Mesendoderm (in vitro differentiated cells): Measurements from ENCODE around the gene PLXNB2.

Experiments used
- DNase-seq: peaks from one replicate; pipeline ENCODE4 v3.0.0; 2013
- H2AK5ac ChIP-seq: 2 replicates; pipeline ENCODE4 v1.6.1; 2013; ENCODE audit warnings: low read length, inconsistent platforms
- H2BK120ac ChIP-seq: 2 replicates; pipeline ENCODE4 v1.6.1; 2013; ENCODE audit warnings: low read depth, mild to moderate bottlenecking, low read length, moderate library complexity, mixed read lengths
- H2BK15ac ChIP-seq: replicated peaks from 2 replicates; pipeline ENCODE4 v1.6.1; 2013; ENCODE audit warnings: low read depth, mild to moderate bottlenecking, moderate library complexity
- H2BK5ac ChIP-seq: 2 replicates; pipeline ENCODE4 v1.6.1; 2013; ENCODE audit warnings: low read length, inconsistent platforms
- H3K18ac ChIP-seq: 2 replicates; pipeline ENCODE4 v1.6.1; 2013; ENCODE audit warnings: mild to moderate bottlenecking, low read length, mixed read lengths
- H3K23ac ChIP-seq: one replicate; pipeline ENCODE4 v1.6.1; 2013; ENCODE audit warnings: low read length
- H3K27ac ChIP-seq: 2 replicates; pipeline ENCODE4 v1.5.1; 2013; ENCODE audit warnings: low read depth, mild to moderate bottlenecking, inconsistent platforms, low read length, moderate library complexity
- H3K27me3 ChIP-seq: 2 replicates; pipeline ENCODE4 v1.6.1; 2013; ENCODE audit warnings: low read length, control low read depth, mild to moderate bottlenecking, inconsistent platforms; ENCODE audit not compliant: insufficient read depth, poor library complexity
- H3K36me3 ChIP-seq: 2 replicates; pipeline ENCODE4 v1.6.1; 2013; ENCODE audit warnings: low read length, inconsistent platforms; ENCODE audit not compliant: control insufficient read depth, insufficient read depth
- H3K4ac ChIP-seq: one replicate; pipeline ENCODE4 v1.6.1; 2013; ENCODE audit warnings: low read depth, mild to moderate bottlenecking, low read length, moderate library complexity
- H3K4me1 ChIP-seq: 2 replicates; pipeline ENCODE4 v1.6.1; 2013; ENCODE audit warnings: low read depth, low read length, inconsistent platforms; ENCODE audit not compliant: control insufficient read depth
- H3K4me2 ChIP-seq: 2 replicates; pipeline ENCODE4 v1.6.1; 2013; ENCODE audit warnings: low read length
- H3K4me3 ChIP-seq: 2 replicates; pipeline ENCODE4 v1.5.1; 2013; ENCODE audit warnings: mild to moderate bottlenecking, low read length
- H3K56ac ChIP-seq: one replicate; pipeline ENCODE4 v1.6.1; 2013; ENCODE audit warnings: low read length
- H3K79me1 ChIP-seq: 2 replicates; pipeline ENCODE4 v1.6.1; 2013; ENCODE audit warnings: low read length, inconsistent platforms
- H3K79me2 ChIP-seq: 2 replicates; pipeline ENCODE4 v1.6.1; 2013; ENCODE audit warnings: mild to moderate bottlenecking, low read length; ENCODE audit not compliant: control insufficient read depth, insufficient read depth
- H3K9ac ChIP-seq: 2 replicates; pipeline ENCODE4 v1.6.1; 2013; ENCODE audit warnings: low read length, inconsistent platforms
- H4K5ac ChIP-seq: one replicate; pipeline ENCODE4 v1.6.1; 2013; ENCODE audit warnings: low read length
- H4K8ac ChIP-seq: one replicate; pipeline ENCODE4 v1.6.1; 2013; ENCODE audit warnings: low read depth, mild to moderate bottlenecking, control low read depth, low read length, moderate library complexity
- WGBS: extraction: QIAGEN DNeasy Blood & Tissue Kit; methylation state at CpG from one replicate; pipeline ENCODE4 v1.1.7; 2013; ENCODE audit warnings: low lambda C conversion rate, missing lambda C conversion rate; ENCODE audit not compliant: insufficient coverage; ENCODE audit errors: extremely low coverage; 5-methylcytosine and 5-hydroxymethylcytosine counted together

The PLXNB2 gene

DNA sequence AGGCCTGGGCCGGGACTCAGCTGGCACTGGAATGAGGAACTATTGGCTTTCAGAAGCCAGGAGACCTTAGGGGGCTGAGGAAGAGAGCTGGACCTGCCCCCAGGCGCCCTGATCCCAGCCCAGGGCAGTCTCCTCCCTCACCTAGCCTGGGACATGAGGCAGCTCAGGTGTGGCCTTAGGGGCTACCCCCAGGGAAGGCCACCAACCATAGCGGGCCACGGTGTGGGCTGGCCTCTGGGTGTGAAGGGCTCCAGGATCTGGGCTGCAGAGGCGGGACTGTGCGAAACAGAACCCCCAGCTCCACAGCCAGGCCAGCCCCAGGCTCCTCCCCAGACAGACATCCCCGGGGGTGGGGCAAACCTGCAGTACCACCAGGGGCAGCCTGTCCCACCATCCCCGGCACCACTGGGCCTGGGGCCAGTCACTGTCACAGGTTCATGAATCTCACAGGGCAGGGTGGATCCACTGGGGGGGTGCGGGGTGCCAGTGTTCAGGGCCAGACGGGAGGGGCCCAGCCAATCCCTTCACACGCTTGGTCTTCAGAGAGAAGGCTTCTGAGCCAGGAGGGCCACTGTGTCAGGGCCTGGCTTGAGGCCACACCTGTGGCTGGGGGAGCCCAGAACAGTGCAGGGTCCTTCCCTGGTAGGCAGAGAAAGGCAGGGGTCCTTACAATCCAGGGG is 3.5 kb downstream of the PLXNB2 start:
- Histone ChIP-seq H3K27ac (no peak overlapping the region), H2BK5ac (no peak overlapping the region), H4K5ac (no peak overlapping the region), H2BK15ac (no peak overlapping the region), H3K18ac (no peak overlapping the region), H3K4ac (no peak overlapping the region), H2BK120ac (no peak overlapping the region), H3K4me1 (no peaks in the 10 kb centered on the region), H3K79me2 (no peaks in the 10 kb centered on the region), H3K56ac (no peak overlapping the region), H3K36me3 (no peaks in the 10 kb centered on the region), H2AK5ac (no peak overlapping the region), H3K27me3 (no peaks in the 10 kb centered on the region), H3K9ac (no peak overlapping the region), H3K4me3 (no peak overlapping the region), H4K8ac (no peak overlapping the region), H3K79me1 (peaks cover 3% of the 10 kb centered on the region), H3K23ac (no peak overlapping the region), H3K4me2 (no peak overlapping the region)
- peak; percentile 68 for DNase-seq
- no CpG with 5 or more reads among the region's 11 CpGs for WGBS

DNA sequence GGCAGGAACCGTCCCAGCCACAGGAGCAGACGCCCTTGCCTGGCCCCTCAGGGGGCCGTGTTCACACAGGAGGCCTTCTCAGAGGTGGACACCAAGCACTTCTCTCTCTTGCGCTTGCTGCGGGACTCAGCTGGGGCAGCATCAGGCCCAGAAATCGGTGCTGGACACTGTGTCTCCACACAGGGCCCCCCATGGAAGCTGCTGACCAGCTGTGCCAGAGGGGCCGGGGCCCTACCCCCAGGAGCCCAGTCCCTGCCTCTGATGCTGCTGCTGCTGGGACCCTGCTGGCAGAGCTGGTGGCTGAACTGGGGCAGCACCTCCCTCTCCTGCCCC is 4.0 kb downstream of the PLXNB2 start:
- Histone ChIP-seq H3K36me3 (no peaks in the 10 kb centered on the region), H2AK5ac (no peak overlapping the region), H3K23ac (no peak overlapping the region), H4K5ac (no peak overlapping the region), H3K4me3 (no peak overlapping the region), H3K4me2 (no peak overlapping the region), H3K79me2 (no peaks in the 10 kb centered on the region), H3K9ac (no peak overlapping the region), H3K79me1 (peaks cover 3% of the 10 kb centered on the region), H3K4ac (no peak overlapping the region), H3K27me3 (no peaks in the 10 kb centered on the region), H3K56ac (no peak overlapping the region), H3K18ac (no peak overlapping the region), H2BK120ac (no peak overlapping the region), H2BK15ac (no peak overlapping the region), H4K8ac (no peak overlapping the region), H3K4me1 (no peaks in the 10 kb centered on the region), H3K27ac (no peak overlapping the region), H2BK5ac (no peak overlapping the region)
- WGBS: no CpG with 5 or more reads among the region's 7 CpGs
- no peak for DNase-seq

DNA sequence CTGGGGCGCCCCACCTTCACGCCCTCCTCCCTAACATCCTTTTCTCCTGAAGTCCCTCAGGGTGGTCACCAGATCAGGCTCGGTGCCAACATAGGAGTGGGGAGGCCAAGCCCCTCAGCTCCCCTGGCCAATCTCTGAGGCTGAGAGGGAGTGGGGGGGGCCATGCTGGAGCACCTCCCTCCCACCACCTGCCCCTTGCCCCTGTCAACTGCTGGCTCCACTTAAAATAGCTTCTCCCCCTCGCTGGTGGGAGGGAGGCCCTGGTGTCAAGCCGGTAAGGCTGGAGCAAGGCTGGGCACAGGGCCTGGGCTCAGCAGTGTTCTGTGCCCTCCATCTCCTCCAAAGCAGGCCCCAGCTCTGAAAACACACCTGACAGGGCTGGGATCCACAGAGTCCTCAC is 4.9 kb downstream of the PLXNB2 start:
- no peak overlapping the region for H4K8ac ChIP-seq
- H3K36me3 ChIP-seq: no peaks in the 10 kb centered on the region
- no peak overlapping the region for H3K9ac ChIP-seq
- no peaks in the 10 kb centered on the region for H3K27me3 ChIP-seq
- no CpG with 5 or more reads among the region's 5 CpGs for WGBS
- H3K79me2 ChIP-seq: peaks cover 2% of the 10 kb centered on the region
- H3K56ac ChIP-seq: no peak overlapping the region
- no peak overlapping the region for H3K4me2 ChIP-seq
- no peak overlapping the region for H3K18ac ChIP-seq
- no peak overlapping the region for H4K5ac ChIP-seq
- H2BK5ac ChIP-seq: no peak overlapping the region
- DNase-seq: no peak
- no peaks in the 10 kb centered on the region for H3K4me1 ChIP-seq
- peaks cover 6% of the 10 kb centered on the region for H3K79me1 ChIP-seq
- no peak overlapping the region for H3K4ac ChIP-seq
- H2BK15ac ChIP-seq: no peak overlapping the region
- no peak overlapping the region for H3K4me3 ChIP-seq
- no peak overlapping the region for H3K27ac ChIP-seq
- no peak overlapping the region for H3K23ac ChIP-seq
- H2BK120ac ChIP-seq: no peak overlapping the region
- H2AK5ac ChIP-seq: no peak overlapping the region

DNA sequence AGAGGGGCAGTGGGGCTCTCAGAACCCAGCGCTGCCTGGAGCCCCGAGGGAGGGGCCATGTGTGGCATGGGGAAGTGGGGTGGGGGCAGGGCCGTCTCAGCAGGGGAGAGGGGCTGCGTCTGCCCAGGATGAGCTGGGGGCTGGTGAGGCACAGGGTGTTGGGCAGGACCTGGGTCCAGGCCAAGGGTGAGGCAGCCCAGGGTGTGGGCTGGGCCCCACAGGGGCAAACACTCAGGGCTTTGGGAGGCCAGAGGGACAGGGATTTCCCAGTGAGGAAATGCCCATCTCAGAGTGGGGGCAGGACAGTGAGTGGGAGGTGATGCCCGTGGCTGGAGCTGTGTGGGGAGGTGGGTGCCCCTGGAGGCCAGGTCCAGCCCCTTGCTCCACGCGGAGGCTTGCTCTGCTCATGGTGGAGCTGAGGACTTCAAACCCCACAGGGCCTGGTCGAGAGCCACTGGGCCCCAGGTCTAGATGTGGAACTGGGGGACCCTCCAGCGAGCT is 5.4 kb downstream of the PLXNB2 start:
- Histone ChIP-seq H3K36me3 (no peaks in the 10 kb centered on the region), H3K23ac (no peak overlapping the region), H2AK5ac (no peak overlapping the region), H2BK15ac (no peak overlapping the region), H4K5ac (no peak overlapping the region), H3K4me3 (no peak overlapping the region), H3K4me1 (no peaks in the 10 kb centered on the region), H3K56ac (no peak overlapping the region), H3K27me3 (no peaks in the 10 kb centered on the region), H3K27ac (no peak overlapping the region), H3K79me1 (peaks cover 9% of the 10 kb centered on the region), H3K18ac (no peak overlapping the region), H3K4me2 (no peak overlapping the region), H4K8ac (no peak overlapping the region), H2BK120ac (no peak overlapping the region), H2BK5ac (no peak overlapping the region), H3K9ac (no peak overlapping the region), H3K4ac (no peak overlapping the region), H3K79me2 (peaks cover 7% of the 10 kb centered on the region)
- WGBS: no CpG with 5 or more reads among the region's 9 CpGs
- DNase-seq: no peak

DNA sequence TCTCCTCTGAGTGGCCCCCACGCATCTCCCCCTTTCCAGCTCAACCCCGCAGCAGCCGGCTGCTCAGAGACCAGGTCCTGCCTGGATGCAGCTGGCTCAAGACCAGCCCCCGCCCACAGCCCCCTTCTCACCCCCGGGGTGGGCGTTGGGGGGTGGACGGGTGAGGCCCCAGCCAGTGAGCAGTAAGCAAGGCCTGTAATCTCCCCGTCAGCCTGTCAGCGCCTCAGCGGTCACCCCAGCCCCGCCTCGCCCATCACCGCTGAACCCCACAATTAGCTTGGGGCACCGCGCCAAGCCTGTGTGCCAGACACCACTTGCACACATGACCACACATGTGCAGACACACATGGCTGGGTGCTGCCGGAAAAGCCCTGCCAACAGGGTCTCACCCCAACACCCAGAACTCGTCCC is 5.9 kb downstream of the PLXNB2 start:
- Histone ChIP-seq H3K18ac (no peak overlapping the region), H3K79me2 (peaks cover 12% of the 10 kb centered on the region), H3K36me3 (no peaks in the 10 kb centered on the region), H3K4ac (no peak overlapping the region), H3K4me3 (no peak overlapping the region), H3K23ac (no peak overlapping the region), H3K9ac (no peak overlapping the region), H3K4me1 (no peaks in the 10 kb centered on the region), H4K8ac (no peak overlapping the region), H2BK15ac (no peak overlapping the region), H2AK5ac (no peak overlapping the region), H4K5ac (no peak overlapping the region), H2BK120ac (no peak overlapping the region), H3K56ac (no peak overlapping the region), H3K4me2 (no peak overlapping the region), H3K27ac (no peak overlapping the region), H3K27me3 (no peaks in the 10 kb centered on the region), H2BK5ac (no peak overlapping the region), H3K79me1 (peaks cover 9% of the 10 kb centered on the region)
- no CpG with 5 or more reads among the region's 17 CpGs for WGBS
- DNase-seq: no peak
